CD4-positive, alpha-beta memory T cell (primary cell): ENCODE data around the gene GARIN3. TPM values are rescaled to one million over a fixed set of nuclear protein-coding genes. Genes with fewer than 3 reads are reported as not detected.

ENCODE experiments used
- CTCF ChIA-PET: fragments of 350-600 bp; sonication (Branson Sonifier 250); formaldehyde crosslinking; loops from one replicate; lab custom pipeline; 2021; ENCODE audit warnings: inconsistent platforms; ENCODE audit not compliant: partially characterized antibody; lab: Charles Lee
- POLR2A ChIA-PET: fragments of 350-600 bp; sonication (Branson Sonifier 250); formaldehyde crosslinking; loops from one replicate; lab custom pipeline; 2021; ENCODE audit not compliant: partially characterized antibody; lab: Charles Lee
- DNase-seq, 5 donors: peaks; one replicate each; pipeline versions ENCODE4 v3.0.0 to v3.0.0-alpha.2; 2020 to 2022; ENCODE audit warnings: mixed read lengths in 1 of 5
- H3K27ac ChIP-seq: one replicate; pipeline ENCODE4 v1.7.0; 2013; ENCODE audit warnings: low read depth, low read length
- H3K27me3 ChIP-seq: 2 replicates; pipeline ENCODE4 v1.7.0; 2013; ENCODE audit warnings: mild to moderate bottlenecking, low read length, moderate library complexity; ENCODE audit not compliant: insufficient read depth
- H3K36me3 ChIP-seq: 2 replicates; pipeline ENCODE4 v1.7.0; 2013; ENCODE audit warnings: mild to moderate bottlenecking, low read length, moderate library complexity; ENCODE audit not compliant: insufficient read depth
- H3K4me1 ChIP-seq: 2 replicates; pipeline ENCODE4 v1.7.0; 2013; ENCODE audit warnings: mild to moderate bottlenecking, low read length, moderate library complexity; ENCODE audit not compliant: insufficient read depth
- H3K4me3 ChIP-seq, 2 donors: one replicate each; pipeline ENCODE4 v1.7.0; 2013; ENCODE audit warnings: low read length in 2 of 2, mild to moderate bottlenecking in 1 of 2
- H3K9me3 ChIP-seq, 2 donors: one replicate each; pipeline ENCODE4 v1.7.0; 2013; ENCODE audit warnings: low read length in 2 of 2, control low read depth in 1 of 2; ENCODE audit not compliant: control insufficient read depth in 1 of 2
- H3K27ac Mint-ChIP-seq, 7 donors: one replicate each; pipeline ENCODE4 v1.8.0; 2020 to 2021; ENCODE audit warnings: mixed read lengths in 7 of 7, mild to moderate bottlenecking in 6 of 7, inconsistent platforms in 3 of 7, moderate library complexity in 3 of 7
- H3K27me3 Mint-ChIP-seq, 2 donors: one replicate each; pipeline ENCODE4 v1.8.0; 2020 to 2021; ENCODE audit warnings: mixed read lengths in 2 of 2
- H3K36me3 Mint-ChIP-seq, 2 donors: one replicate each; pipeline ENCODE4 v1.8.0; 2020 to 2021; ENCODE audit warnings: mixed read lengths in 2 of 2, inconsistent platforms in 1 of 2, mild to moderate bottlenecking in 1 of 2
- H3K4me1 Mint-ChIP-seq, 4 donors: one replicate each; pipeline ENCODE4 v1.8.0; 2020 to 2021; ENCODE audit warnings: mixed read lengths in 4 of 4, mild to moderate bottlenecking in 1 of 4
- H3K4me3 Mint-ChIP-seq, 8 donors: one replicate each; pipeline ENCODE4 v1.8.0; 2020 to 2021; ENCODE audit warnings: mixed read lengths in 8 of 8, mild to moderate bottlenecking in 7 of 8, moderate library complexity in 6 of 8, inconsistent platforms in 3 of 8
- H3K9me3 Mint-ChIP-seq, 8 donors: one replicate each; pipeline ENCODE4 v1.8.0; 2020 to 2021; ENCODE audit warnings: mixed read lengths in 8 of 8, mild to moderate bottlenecking in 5 of 8, inconsistent platforms in 3 of 8, moderate library complexity in 1 of 8
- intact Hi-C: fragments of 100-400 bp; cut with micrococcal nuclease; formaldehyde crosslinking; loops from one replicate; pipeline ENCODE4 v1.15.1; 2023
- polyA plus RNA-seq, 2 donors: library from polyadenylated mRNA; unstranded; fragments of 300-500 nt; fragmentation: Illumina TruSeq; gene quantifications; one replicate each; pipeline ENCODE4 v1.2.3, GENCODE V29; 2021
- total RNA-seq, 2 experiments: library from RNA; stranded (reverse); gene quantifications; one replicate each; pipeline ENCODE4 v1.2.3, GENCODE V29; 2021

The GARIN3 gene
- total and polyA plus RNA-seq, 4 experiments from 2014 or later = not detected

DNA sequence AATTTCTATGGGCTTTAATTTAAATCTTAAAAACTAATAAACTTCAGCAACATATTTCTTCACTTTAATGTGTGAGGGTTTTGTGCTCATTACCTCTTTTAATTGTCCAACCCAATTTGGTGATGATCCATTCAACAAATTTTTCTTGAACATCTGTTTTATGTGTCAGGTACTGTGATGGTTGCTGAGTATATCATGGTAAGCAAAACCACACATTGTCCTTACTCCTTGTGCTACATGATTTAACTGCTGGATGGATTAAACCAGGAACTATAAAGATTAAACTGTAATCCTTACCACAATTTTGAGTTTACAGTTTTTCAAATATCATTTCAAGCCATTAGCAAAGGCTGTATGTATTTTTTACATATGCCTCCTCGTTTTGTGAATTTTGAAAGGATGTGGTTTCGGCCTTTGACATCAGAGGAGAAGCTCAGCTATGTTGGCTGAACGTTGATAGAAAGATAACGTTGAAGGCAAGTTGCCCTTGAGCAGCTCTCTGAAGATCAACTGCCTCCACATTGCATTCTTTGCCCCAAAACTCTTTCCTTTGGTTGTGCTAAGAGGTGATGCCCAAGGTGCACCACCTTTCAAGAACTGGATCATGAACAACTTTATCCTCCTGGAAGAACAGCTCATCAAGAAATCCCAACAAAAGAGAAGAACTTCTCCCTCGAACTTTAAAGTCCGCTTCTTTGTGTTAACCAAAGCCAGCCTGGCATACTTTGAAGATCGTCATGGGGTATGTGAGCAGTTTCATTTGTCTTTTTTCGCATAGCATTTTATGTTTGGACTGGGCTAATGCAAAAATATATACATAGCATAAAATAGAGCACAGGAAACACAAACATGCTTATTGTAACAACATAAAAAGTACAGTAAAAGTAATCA is 14.6 kb upstream of the GARIN3 start, which contains the start of gene ITK:
TSS of gene ITK (plus strand) at position 467 of the 891 bp plus-strand sequence. CDS start at position 605, 138 bp downstream.
- Histone ChIP-seq H3K4me3 (peak within 1 kb of the TSS; percentile 83 to 99), H3K4me1 (peaks cover 47% of the 10 kb centered on the region), H3K27me3 (no peaks in the 10 kb centered on the region), H3K9me3 (no peaks in the 10 kb centered on the region), H3K36me3 (peaks cover 15% of the 10 kb centered on the region), H3K27ac (peak within 1 kb of the TSS; percentile 77)
- Mint-ChIP-seq H3K27me3 (no peaks in the 10 kb centered on the region), H3K27ac (peak within 1 kb of the TSS; percentile 84 to 99 (median 97)), H3K4me1 (peaks cover 28 to 67% (median 43%) of the 10 kb centered on the region in 4 donors), H3K4me3 (peak within 1 kb of the TSS; percentile 97 to 100 (median 99)), H3K36me3 (peaks cover 35 to 44% of the 10 kb centered on the region in 2 donors), H3K9me3 (peaks cover 0 to 5% (median 0%) of the 10 kb centered on the region in 8 donors)
- intact Hi-C loops = loop anchor here (1.0 to 2.0 kb wide), 7 partner anchors 8 to 68 kb away; no protein-coding TSS in a partner anchor
- peak; percentile 77 to 85 (median 81) for DNase-seq
- ChIA-PET POLR2A (interaction anchor here (0.7 to 29.8 kb wide), 24 partner anchors 8 to 130 kb away, joined by 3 to 1020 read pairs (median 7); partner anchors contain the start of genes GARIN3 and MED7), CTCF (interaction anchor here (0.9 to 2.8 kb wide), 14 partner anchors 8 to 93 kb away, joined by 3 to 22 read pairs (median 4); no protein-coding TSS in a partner anchor)

DNA sequence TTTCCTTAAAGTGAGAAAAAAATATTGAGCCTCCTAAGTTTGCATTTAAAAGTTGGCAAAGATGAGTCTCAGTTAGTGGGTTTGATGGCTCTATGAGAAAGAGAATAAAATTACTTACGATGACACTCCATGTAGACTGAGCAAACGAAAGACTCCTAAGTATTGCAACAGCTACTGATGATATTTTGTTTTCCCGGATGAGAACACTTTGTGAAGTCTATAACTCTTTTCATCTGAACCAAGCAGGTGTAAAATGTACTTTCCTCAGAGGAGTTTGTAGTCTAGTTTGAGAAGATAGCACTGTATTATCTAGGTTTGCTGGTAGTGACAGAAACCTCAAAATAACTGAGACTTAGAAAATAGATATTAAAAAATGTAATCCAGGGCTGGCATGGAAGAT is 12.9 kb upstream of the GARIN3 start:
- ChIA-PET POLR2A (interaction anchor here (1.3 to 29.8 kb wide), 8 partner anchors 13 to 58 kb away, joined by 5 to 1020 read pairs (median 58); partner anchors contain the start of genes GARIN3 and MED7), CTCF (interaction anchor here (0.7 to 4.3 kb wide), 6 partner anchors 11 to 73 kb away, joined by 3 to 14 read pairs (median 4); no protein-coding TSS in a partner anchor)
- Histone ChIP-seq H3K4me1 (peaks cover 42% of the 10 kb centered on the region), H3K27me3 (no peaks in the 10 kb centered on the region), H3K36me3 (peaks cover 4% of the 10 kb centered on the region), H3K4me3 (peak overlapping the region; percentile 5 to 38), H3K27ac (peak overlapping the region; percentile 77), H3K9me3 (no peaks in the 10 kb centered on the region)
- Mint-ChIP-seq H3K4me3 (peak overlapping the region; percentile 55 to 90 (median 74)), H3K4me1 (peaks cover 36 to 70% (median 47%) of the 10 kb centered on the region in 4 donors), H3K9me3 (peaks cover 0 to 5% (median 0%) of the 10 kb centered on the region in 8 donors), H3K36me3 (peaks cover 26 to 32% of the 10 kb centered on the region in 2 donors), H3K27me3 (no peaks in the 10 kb centered on the region), H3K27ac (peak overlapping the region; percentile 83 to 97 (median 96))
- no peak for DNase-seq
- intact Hi-C loops = no loop called here

DNA sequence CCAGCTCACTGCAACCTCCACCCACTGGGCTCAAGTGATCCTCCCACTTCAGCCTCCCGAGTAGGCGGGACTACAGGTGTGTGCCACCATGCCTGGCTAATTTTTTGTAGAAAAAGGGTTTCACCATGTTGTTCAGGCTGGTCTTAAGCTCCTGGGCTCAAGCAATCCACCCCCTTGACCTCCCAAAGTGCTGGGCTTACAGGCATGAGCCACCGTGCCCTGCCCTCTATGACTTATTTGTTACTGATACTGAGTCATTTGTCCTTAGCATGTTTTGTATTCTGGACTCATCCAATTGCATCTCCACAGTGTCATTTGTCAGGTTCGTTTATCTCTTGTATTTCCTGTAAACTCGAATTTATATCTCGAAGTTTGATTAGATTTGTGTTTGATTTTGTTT is 11.9 kb upstream of the GARIN3 start:
- H3K4me1 Mint-ChIP-seq = peaks cover 37 to 65% (median 50%) of the 10 kb centered on the region in 4 donors

DNA sequence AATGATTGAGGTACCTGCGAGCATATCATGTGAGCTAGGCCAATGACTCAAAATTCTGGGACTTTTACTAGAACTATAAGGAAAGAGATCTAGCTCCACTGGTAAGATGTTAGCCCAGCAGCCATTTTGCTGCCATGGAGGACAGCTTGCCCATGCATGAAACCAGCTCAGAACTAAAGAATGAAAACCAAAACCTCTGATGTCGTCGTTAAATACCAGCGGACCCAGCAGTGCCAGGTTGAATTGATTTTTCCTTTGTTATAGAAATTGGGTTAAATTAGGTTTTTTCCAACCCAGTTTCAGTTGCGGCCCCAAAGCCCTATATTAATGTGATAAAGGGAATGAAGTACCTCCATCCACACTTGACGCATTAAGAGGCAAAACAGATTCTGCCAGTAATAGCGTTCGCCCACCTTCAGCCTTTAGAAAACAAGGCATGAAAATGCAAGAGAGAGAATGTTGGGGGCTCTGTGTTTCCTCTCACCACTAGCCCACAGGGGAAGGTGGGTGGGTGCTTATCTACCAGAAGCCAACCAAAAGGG is 9.1 kb upstream of the GARIN3 start:
- Histone ChIP-seq H3K9me3 (no peaks in the 10 kb centered on the region), H3K36me3 (no peaks in the 10 kb centered on the region), H3K4me3 (no peak overlapping the region), H3K27me3 (no peaks in the 10 kb centered on the region), H3K4me1 (peaks cover 72% of the 10 kb centered on the region), H3K27ac (no peak overlapping the region)
- Mint-ChIP-seq H3K27me3 (no peaks in the 10 kb centered on the region), H3K36me3 (no peaks in the 10 kb centered on the region), H3K9me3 (peaks cover 0 to 11% (median 4%) of the 10 kb centered on the region in 8 donors), H3K4me1 (peaks cover 54 to 84% (median 71%) of the 10 kb centered on the region in 4 donors), H3K27ac (peak overlapping the region in 5 of 7 donors; percentile 30 to 87 (median 55)), H3K4me3 (peak overlapping the region in 3 of 8 donors; percentile 32 to 46 (median 39))
- DNase-seq = no peak
- ChIA-PET CTCF (interaction anchor here (0.9 to 4.3 kb wide), 7 partner anchors 8 to 153 kb away, joined by 3 to 14 read pairs (median 3); no protein-coding TSS in a partner anchor), POLR2A (interaction anchor here (1.3 to 29.8 kb wide), 5 partner anchors 9 to 78 kb away, joined by 6 to 1020 read pairs (median 71); no protein-coding TSS in a partner anchor)
- intact Hi-C loops = no loop called here

More for the DNA sequence above, 11.9 kb upstream of the GARIN3 start:
- peaks cover 52% of the 10 kb centered on the region for H3K4me1 ChIP-seq
- H3K27ac ChIP-seq = peak overlapping the region; percentile 77
- ChIA-PET POLR2A (interaction anchor here (1.2 to 29.8 kb wide), 7 partner anchors 12 to 75 kb away, joined by 3 to 1020 read pairs (median 71); partner anchors contain the start of genes GARIN3 and MED7), CTCF (interaction anchor here (4.3 kb wide), 1 partner anchor 10 kb away, joined by 14 read pairs; no protein-coding TSS in a partner anchor)
- Mint-ChIP-seq H3K9me3 (peaks cover 0 to 5% (median 0%) of the 10 kb centered on the region in 8 donors), H3K36me3 (peaks cover 16 to 22% of the 10 kb centered on the region in 2 donors), H3K27me3 (no peaks in the 10 kb centered on the region), H3K4me3 (peak overlapping the region; percentile 38 to 90 (median 74)), H3K27ac (peak overlapping the region; percentile 83 to 97 (median 96))
- H3K27me3 ChIP-seq = no peaks in the 10 kb centered on the region
- H3K36me3 ChIP-seq = no peaks in the 10 kb centered on the region
- H3K9me3 ChIP-seq = no peaks in the 10 kb centered on the region
- intact Hi-C loops = no loop called here
- DNase-seq = peak in 1 of 5 donors; percentile 42
- H3K4me3 ChIP-seq = peak overlapping the region; percentile 7 to 27

DNA sequence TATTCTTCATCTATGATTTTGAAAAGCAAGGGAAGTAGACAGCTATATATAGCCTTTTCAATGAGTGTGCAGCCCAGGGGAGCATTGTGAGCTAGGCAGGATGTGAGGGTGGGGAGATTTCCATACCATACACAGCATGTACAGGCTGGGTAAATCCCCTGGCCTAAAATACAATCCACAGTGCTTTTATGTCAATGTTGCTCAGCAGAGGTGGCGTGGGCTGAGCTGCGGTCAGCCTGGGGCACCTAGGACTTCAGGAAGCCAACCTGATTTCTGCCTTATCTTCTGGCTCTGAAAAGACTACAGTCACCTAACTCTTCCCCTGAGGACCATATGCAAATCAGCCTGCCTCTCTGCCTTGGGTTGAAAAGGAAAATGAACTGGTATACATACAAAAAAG is 6.3 kb upstream of the GARIN3 start:
- no peaks in the 10 kb centered on the region for H3K9me3 ChIP-seq
- no peaks in the 10 kb centered on the region for H3K27me3 Mint-ChIP-seq
- POLR2A ChIA-PET = interaction anchor here (0.8 to 29.8 kb wide), 19 partner anchors 10 to 100 kb away, joined by 3 to 1020 read pairs (median 6); partner anchors contain the start of genes CYFIP2, ITK and MED7
- H3K4me1 ChIP-seq = peaks cover 55% of the 10 kb centered on the region
- H3K27ac ChIP-seq = peak overlapping the region; percentile 61
- intact Hi-C loops = loop anchor here (1.0 kb wide), 2 partner anchors 8 to 12 kb away; partner anchors contain the start of gene ITK
- peak; percentile 71 to 93 (median 80) for DNase-seq
- CTCF ChIA-PET = interaction anchor here (0.7 to 2.0 kb wide), 14 partner anchors 8 to 81 kb away, joined by 3 to 9 read pairs (median 3); partner anchors contain the start of genes ITK and MED7
- H3K4me3 Mint-ChIP-seq = peak overlapping the region; percentile 55 to 79 (median 74)
- peaks cover 0 to 11% (median 4%) of the 10 kb centered on the region in 8 donors for H3K9me3 Mint-ChIP-seq
- H3K36me3 ChIP-seq = no peaks in the 10 kb centered on the region
- peak overlapping the region; percentile 82 to 97 (median 94) for H3K27ac Mint-ChIP-seq
- no peaks in the 10 kb centered on the region for H3K27me3 ChIP-seq
- peak overlapping the region in 1 of 2 donors; percentile 20 for H3K4me3 ChIP-seq
- H3K36me3 Mint-ChIP-seq = no peaks in the 10 kb centered on the region
- H3K4me1 Mint-ChIP-seq = peaks cover 42 to 82% (median 66%) of the 10 kb centered on the region in 4 donors

DNA sequence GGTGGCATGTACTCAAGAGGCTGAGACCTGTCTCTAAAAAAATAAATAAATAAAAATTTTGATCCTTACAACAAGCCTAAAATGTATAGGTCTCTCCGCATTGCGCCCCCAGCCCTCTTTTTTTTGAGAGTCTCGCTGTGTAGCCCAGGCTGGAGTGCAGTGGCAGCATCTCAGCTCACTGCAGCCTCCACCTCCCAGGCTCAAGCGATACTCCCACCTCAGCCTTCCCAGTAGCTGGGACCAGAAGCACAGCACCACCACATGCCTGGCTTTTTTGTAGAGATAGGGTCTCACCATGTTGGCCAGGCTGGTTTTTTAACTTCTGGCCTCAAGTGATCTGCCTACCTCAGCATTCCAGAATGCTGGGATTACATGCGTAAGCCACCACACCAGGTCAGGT is 2.2 kb upstream of the GARIN3 start:
- H3K9me3 Mint-ChIP-seq = peaks cover 0 to 11% (median 4%) of the 10 kb centered on the region in 8 donors
- H3K27me3 ChIP-seq = no peaks in the 10 kb centered on the region
- no peaks in the 10 kb centered on the region for H3K36me3 Mint-ChIP-seq
- no peak overlapping the region for H3K27ac ChIP-seq
- H3K36me3 ChIP-seq = no peaks in the 10 kb centered on the region
- no peaks in the 10 kb centered on the region for H3K9me3 ChIP-seq
- peaks cover 53% of the 10 kb centered on the region for H3K4me1 ChIP-seq
- H3K4me1 Mint-ChIP-seq = peaks cover 46 to 85% (median 61%) of the 10 kb centered on the region in 4 donors
- CTCF ChIA-PET = interaction anchor here (0.8 to 2.5 kb wide), 8 partner anchors 9 to 160 kb away, joined by 3 to 15 read pairs (median 5); partner anchors contain the start of gene ITK
- no peak overlapping the region for H3K4me3 Mint-ChIP-seq
- H3K4me3 ChIP-seq = no peak overlapping the region
- intact Hi-C loops = no loop called here
- H3K27me3 Mint-ChIP-seq = no peaks in the 10 kb centered on the region
- DNase-seq = no peak
- peak overlapping the region in 2 of 7 donors; percentile 17 to 51 for H3K27ac Mint-ChIP-seq
- POLR2A ChIA-PET = interaction anchor here (1.3 to 11.1 kb wide), 9 partner anchors 8 to 373 kb away, joined by 3 to 171 read pairs (median 8); partner anchors contain the start of genes ITK and MED7
